Measurements from ENCODE around the gene WWTR1. TPM values are rescaled to one million over a fixed set of nuclear protein-coding genes. Genes with fewer than 3 reads are reported as not detected.

WWTR1 gene
- total RNA-seq, 1 donor: 0.54 TPM

GRCh38 chr3:149572796-149573414 lies 84.9 kb downstream of the WWTR1 start:
- DNase-seq (ENCODE audit: low read depth in 2 of 3, low spot score in 2 of 3): no peak

GRCh38 chr3:149571381-149571780 lies 86.4 kb downstream of the WWTR1 start:
- no peak for DNase-seq (ENCODE audit: low read depth in 2 of 3, low spot score in 2 of 3)

GRCh38 chr3:149570016-149570415 lies 87.8 kb downstream of the WWTR1 start:
- DNase-seq (ENCODE audit: low read depth in 2 of 3, low spot score in 2 of 3): no peak

- no peak for DNase-seq (ENCODE audit: low read depth in 2 of 3, low spot score in 2 of 3)
Observed at GRCh38 chr3:149567381-149567780, 90.4 kb downstream of the WWTR1 start.

DNA sequence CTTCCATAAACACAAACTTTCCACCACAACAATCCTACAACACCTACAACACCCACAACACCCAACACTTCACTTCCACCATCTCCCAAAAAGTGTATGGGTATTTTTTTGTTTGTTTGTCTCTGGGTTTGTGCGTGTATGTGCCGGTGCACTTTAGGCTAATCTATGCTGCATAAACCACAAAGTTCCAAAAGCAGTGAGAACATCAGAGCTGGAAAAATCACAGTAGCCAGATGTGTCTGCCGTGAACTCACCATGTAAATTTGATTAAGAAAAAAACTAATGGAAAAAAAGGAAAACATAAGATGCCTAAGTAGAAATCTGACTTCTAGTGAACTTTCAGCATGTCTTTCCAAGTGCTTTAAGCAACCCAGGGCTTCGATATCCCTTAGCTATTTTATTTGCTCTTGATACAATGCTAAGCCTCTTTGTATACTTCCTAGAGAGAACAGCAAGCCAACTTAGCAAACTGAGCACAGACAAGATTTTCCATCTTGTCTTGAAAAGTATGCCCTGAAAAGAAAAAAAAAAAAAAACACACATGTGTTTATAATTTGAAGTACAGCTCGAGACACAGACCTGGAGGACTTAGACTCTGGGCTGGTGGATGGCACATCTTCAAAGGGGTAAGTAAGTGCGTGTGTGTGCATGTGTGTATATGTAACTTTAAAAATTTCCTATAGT lies 91.4 kb downstream of the WWTR1 start:
- no peak for DNase-seq (ENCODE audit: low read depth in 2 of 3, low spot score in 2 of 3)

GRCh38 chr3:149564079-149564478 lies 93.7 kb downstream of the WWTR1 start:
- no peak for DNase-seq (ENCODE audit: low read depth in 2 of 3, low spot score in 2 of 3)

DNA sequence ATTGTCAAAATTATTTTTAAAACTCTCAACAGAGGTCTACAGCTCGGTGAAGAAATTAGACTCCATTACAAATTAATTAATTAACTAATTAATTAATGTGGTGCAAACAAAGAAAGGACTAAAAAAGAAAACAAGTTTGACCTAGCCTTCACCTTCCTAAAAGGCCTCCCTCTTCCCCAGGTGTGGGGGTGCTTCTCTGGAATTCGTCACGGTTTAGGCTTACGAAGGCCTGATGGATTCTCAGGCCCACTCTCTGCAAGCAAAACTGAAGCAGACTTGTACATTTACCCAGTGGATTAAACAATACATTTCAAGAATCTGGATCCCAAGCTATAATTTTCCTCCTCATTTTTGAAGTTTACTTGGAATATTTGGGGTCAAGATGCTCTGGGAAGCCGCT lies 94.7 kb downstream of the WWTR1 start:
- DNase-seq (ENCODE audit: low read depth in 2 of 3, low spot score in 2 of 3): no peak

DNA sequence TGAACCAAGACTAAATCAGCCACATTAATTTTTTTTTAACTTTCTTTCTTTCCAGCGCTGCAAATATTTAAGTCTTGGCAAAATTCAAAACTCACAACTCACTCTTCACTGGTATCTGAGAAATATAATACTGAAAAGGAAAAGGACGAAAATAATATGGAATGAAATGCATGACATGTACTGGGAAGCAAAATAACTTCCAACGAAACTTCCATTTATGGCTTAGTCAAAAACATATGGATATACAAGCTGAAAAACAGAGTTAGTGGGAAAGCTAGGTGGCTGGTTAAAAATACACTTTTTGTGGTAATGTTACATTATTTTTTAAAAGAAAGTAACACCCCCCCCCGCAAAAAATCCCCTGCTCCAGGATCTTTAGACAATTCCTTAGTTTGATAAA lies 97.2 kb downstream of the WWTR1 start:
- DNase-seq (ENCODE audit: low read depth in 2 of 3, low spot score in 2 of 3): no peak

GRCh38 chr3:149560001-149560400 lies 97.8 kb downstream of the WWTR1 start:
- no peak for DNase-seq (ENCODE audit: low read depth in 2 of 3, low spot score in 2 of 3)

- DNase-seq (ENCODE audit: low read depth in 2 of 3, low spot score in 2 of 3): no peak
Observed at GRCh38 chr3:149559525-149559924, 98.3 kb downstream of the WWTR1 start.

DNA sequence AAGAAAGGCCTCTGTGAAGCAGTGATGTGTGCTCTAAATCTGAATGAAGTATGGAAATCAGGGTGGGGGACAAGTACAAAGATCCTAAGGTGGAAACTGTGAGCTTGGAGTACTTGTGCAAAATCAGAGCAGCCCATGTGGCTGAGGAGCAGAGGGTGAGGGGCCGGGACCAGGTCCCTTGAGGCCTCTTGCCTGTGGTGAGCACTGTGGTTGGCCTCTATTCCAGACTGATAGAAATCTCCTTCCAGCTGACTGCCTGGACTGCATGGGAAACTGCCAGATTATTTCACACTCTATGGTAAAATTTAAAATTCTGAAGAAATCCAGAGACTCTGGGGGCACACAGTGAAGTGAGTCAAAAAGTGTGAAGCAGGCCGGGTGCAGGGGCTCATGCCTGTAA lies 101.9 kb downstream of the WWTR1 start:
- no peak for DNase-seq (ENCODE audit: low read depth in 2 of 3, low spot score in 2 of 3)

- DNase-seq (ENCODE audit: low read depth in 2 of 3, low spot score in 2 of 3): no peak
Observed at GRCh38 chr3:149554826-149555225, 103.0 kb downstream of the WWTR1 start.

DNA sequence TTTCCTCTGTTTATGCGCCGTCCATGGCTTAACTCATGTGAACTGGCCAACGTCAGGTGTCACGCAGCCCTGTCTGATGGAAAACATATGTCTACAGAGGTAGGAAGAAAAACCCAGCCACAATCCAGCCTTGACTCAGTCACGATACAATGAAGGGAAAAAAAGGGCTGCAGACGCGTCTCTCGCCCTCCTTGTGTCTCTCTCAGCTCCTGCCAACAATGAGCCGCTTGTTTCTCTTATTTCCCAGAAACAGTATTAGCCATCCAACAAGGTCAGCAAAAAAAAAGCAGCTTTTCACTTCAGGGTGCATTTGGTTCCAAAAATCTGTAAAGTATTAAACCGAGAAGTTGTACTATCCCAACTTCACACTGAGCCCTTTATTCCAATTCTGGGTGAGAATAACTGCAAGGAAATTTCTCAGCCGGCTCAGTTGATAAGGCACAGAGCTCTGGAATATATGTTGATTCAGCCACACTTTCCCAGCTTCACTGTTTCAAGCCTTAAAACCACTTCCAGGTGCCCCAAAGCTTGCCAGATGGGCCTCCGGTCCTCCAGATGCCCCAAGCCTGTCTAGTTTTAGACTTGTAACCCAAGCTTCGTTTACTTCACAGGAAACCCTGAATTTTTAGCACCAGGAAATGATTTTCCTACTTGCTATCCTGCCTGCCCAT lies 103.9 kb downstream of the WWTR1 start:
- no peak for DNase-seq (ENCODE audit: low read depth in 2 of 3, low spot score in 2 of 3)

DNA sequence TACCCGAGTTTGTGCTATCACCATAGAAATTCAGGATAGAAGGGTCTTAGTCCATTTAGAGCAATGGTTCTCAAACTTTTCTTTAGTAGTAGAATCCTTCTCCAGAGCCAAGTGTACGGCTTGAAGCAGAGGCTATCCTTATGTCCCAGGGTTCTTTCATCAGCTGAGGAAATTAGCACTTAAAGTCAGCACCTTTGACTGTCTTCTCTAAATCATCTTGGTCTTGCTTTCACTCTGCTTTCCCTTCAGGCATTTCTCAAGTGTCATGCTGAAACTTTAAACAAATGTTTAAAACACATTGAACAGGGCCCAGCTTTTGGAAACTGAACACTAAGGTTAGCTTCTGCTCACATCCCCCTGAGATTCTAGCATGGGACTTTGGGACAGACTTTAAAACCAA lies 105.1 kb downstream of the WWTR1 start:
- no peak for DNase-seq (ENCODE audit: low read depth in 2 of 3, low spot score in 2 of 3)

DNA sequence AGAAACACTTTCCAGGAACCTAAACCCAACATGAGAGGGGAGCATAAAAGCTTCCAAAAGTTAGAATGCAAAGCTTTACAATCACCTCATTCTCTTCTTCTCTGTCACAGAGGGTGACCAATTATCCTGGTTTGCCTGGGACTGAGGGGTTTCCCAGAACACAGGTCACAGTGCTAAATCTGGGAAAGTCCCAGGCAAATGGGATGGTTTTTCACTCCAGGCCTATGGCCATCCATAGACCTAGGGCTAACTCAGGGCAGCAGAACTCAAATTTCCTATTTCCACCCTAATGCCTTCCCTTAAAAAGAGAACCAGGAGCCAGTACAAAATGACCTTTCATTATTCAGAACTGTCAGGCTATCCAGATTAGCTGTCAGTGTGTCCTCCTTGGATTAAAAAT lies 106.3 kb downstream of the WWTR1 start:
- no peak for DNase-seq (ENCODE audit: low read depth in 2 of 3, low spot score in 2 of 3)

- DNase-seq (ENCODE audit: low read depth in 2 of 3, low spot score in 2 of 3): no peak
Observed at GRCh38 chr3:149548669-149549065, 109.2 kb downstream of the WWTR1 start.

DNA sequence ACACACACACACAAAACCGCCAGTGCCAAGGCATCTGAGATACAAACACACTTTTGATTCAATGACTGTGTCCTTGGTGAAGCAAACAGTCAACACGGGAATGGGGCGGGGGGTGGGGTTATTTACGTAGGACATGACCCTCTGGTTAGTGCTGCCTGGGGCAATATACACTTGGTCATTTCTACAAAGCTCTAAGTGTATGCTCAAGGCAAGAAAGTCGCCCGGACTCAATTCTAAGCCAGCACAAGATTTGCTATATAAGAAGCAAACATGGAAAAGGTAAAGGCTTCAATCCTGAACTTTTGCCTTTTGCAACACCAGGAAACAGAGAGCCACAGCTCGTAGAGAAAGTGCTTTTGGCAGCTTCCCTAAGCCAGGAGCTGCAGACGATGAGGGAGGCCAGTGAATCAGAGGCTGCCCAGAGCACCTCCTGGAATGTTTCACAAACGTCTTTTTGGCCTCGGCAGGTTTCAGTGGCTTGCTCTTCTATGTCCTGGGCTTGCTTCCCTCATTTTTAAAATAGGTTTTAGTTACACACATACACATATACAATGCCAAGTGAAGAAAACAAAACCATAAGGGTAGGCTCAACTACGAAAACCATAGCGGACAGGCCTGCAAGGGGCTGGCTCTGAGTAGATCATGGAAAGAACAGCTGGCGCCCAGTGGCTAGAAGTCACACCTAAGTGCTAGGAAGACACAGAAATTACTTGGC lies 109.7 kb downstream of the WWTR1 start:
- no peak for DNase-seq (ENCODE audit: low read depth in 2 of 3, low spot score in 2 of 3)

GRCh38 chr3:149547413-149547812 lies 110.4 kb downstream of the WWTR1 start:
- DNase-seq (ENCODE audit: low read depth in 2 of 3, low spot score in 2 of 3): no peak

DNA sequence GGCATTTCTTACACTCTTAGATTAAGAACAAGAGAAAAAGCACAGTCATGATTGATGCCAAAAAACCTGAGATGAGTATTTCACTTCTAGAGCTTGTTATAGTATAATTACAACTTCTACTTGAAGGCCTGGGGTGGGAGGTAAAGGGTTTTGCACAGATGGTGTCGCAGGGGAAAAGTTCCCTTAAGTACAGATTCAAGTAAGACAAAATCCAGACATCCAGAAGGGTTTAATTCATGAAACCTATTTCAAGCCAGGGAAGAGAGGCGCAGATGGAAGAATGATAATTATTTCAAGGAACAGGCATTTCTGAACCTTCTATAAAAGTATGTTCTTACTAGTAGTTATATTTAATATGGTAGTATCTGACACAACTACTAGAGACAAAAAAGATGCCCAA lies 112.8 kb downstream of the WWTR1 start:
- DNase-seq (ENCODE audit: low read depth in 2 of 3, low spot score in 2 of 3): no peak

- DNase-seq (ENCODE audit: low read depth in 2 of 3, low spot score in 2 of 3): no peak
Observed at GRCh38 chr3:149542375-149543312, 115.2 kb downstream of the WWTR1 start.
